OCI-LY3 (cell line): ENCODE data around the gene TNFAIP8L3.

ENCODE experiments used
- EZH2phosphoT487 ChIP-seq: fragments of 200-600 bp; shearing (Covaris generic); IDR thresholded peaks from 2 replicates; pipeline ENCODE4 v1.6.1; 2018; ENCODE audit warnings: antibody characterized with exemption, mixed run types, low read depth
- TF ChIP-seq, protein P1 (sequence below): fragments of 200-600, 300-600 bp; sonication (generic); IDR thresholded peaks from 2 replicates; pipeline ENCODE4 v1.5.1; 2014; ENCODE audit warnings: antibody characterized with exemption, low read length, low read depth

DNA sequence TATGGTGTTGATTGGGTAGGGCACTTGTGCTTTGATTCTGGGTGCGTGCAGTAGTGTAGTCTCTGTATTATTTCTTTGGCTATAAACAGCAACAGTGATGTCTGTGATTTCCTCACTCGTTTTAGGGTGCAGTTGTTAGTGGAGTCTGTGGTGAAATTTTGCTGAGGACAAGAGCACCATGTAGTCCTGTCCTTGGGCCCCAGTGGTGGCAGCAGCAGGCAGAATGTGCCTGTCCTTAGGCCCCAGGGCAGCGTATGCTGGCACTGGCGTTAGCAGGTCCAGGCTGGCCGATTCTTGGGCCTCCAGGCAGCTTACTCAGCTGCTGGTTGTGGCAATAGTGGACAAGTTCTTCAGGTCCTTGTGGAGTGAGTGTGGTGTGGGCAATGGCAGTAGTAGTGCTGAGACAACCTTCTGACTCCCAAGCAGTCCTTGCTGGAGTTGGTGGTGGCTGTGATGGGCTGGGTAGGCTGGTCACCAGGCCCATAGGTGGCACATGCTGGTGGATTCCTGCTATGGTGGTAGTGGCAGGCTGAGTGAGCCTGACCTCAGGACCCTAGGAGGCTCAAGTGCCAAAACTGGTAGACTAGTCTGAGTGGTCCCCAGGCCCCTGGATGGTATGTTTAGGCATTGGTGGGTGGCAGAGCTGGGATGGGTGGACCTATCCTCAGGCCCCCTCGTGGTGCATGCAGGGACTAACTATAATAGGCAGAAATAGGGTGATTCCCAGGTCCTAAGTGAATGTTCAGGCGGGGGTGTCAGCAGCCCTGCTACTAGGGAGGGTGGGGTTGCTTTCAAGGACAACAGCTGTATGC lies 56.3 kb downstream of the TNFAIP8L3 start:
- TF ChIP-seq, protein P1, sequence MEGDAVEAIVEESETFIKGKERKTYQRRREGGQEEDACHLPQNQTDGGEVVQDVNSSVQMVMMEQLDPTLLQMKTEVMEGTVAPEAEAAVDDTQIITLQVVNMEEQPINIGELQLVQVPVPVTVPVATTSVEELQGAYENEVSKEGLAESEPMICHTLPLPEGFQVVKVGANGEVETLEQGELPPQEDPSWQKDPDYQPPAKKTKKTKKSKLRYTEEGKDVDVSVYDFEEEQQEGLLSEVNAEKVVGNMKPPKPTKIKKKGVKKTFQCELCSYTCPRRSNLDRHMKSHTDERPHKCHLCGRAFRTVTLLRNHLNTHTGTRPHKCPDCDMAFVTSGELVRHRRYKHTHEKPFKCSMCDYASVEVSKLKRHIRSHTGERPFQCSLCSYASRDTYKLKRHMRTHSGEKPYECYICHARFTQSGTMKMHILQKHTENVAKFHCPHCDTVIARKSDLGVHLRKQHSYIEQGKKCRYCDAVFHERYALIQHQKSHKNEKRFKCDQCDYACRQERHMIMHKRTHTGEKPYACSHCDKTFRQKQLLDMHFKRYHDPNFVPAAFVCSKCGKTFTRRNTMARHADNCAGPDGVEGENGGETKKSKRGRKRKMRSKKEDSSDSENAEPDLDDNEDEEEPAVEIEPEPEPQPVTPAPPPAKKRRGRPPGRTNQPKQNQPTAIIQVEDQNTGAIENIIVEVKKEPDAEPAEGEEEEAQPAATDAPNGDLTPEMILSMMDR, result no peak
- TF ChIP-seq EZH2phosphoT487, result no peak
